ENCODE data around the gene TBXAS1. TPM values are rescaled to one million over a fixed set of nuclear protein-coding genes. Genes with fewer than 3 reads are reported as not detected.

TBXAS1 gene
- total RNA-seq, 2 donors from 2014 or later = 3.9 to 4.7 TPM

- H3K27ac Mint-ChIP-seq = no peak overlapping the region
- H3K4me3 Mint-ChIP-seq = no peak overlapping the region
- H3K36me3 Mint-ChIP-seq (ENCODE audit: insufficient read depth in 2 of 2) = peaks cover 0 to 6% of the 10 kb centered on the region in 2 donors
- H3K27me3 Mint-ChIP-seq (ENCODE audit: low read depth) = no peaks in the 10 kb centered on the region
- peaks cover 18% of the 10 kb centered on the region for H3K4me1 Mint-ChIP-seq (ENCODE audit: low read depth)
- no peak for DNase-seq
- H3K9me3 Mint-ChIP-seq = no peaks in the 10 kb centered on the region
- no peak for ATAC-seq (replicated peaks in 1 of 2)
Observed at GRCh38 chr7:140034421-140034820, 205.4 kb downstream of the TBXAS1 start.

- H3K36me3 Mint-ChIP-seq (ENCODE audit: insufficient read depth in 2 of 2) = peaks cover 0 to 6% of the 10 kb centered on the region in 2 donors
- H3K4me1 Mint-ChIP-seq (ENCODE audit: low read depth) = peaks cover 18% of the 10 kb centered on the region
- H3K4me3 Mint-ChIP-seq = no peak overlapping the region
- H3K9me3 Mint-ChIP-seq = no peaks in the 10 kb centered on the region
- no peak overlapping the region for H3K27ac Mint-ChIP-seq
- DNase-seq = no peak
- ATAC-seq (replicated peaks in 1 of 2) = no peak
- H3K27me3 Mint-ChIP-seq (ENCODE audit: low read depth) = no peaks in the 10 kb centered on the region
Observed at GRCh38 chr7:140035400-140036223, 206.5 kb downstream of the TBXAS1 start.

GRCh38 chr7:140036224-140036962, 207.3 kb downstream of the TBXAS1 start:
- ATAC-seq (replicated peaks in 1 of 2) (peak; percentile 40 to 52), DNase-seq (no peak)
- Mint-ChIP-seq H3K27me3 (ENCODE audit: low read depth) (no peaks in the 10 kb centered on the region), H3K9me3 (no peaks in the 10 kb centered on the region), H3K4me3 (no peak overlapping the region), H3K36me3 (ENCODE audit: insufficient read depth in 2 of 2) (peaks cover under 1 to 6% of the 10 kb centered on the region in 2 donors), H3K27ac (no peak overlapping the region), H3K4me1 (ENCODE audit: low read depth) (peaks cover 18% of the 10 kb centered on the region)

GRCh38 chr7:140039066-140039465, 210.0 kb downstream of the TBXAS1 start:
- H3K4me1 Mint-ChIP-seq (ENCODE audit: low read depth) = peaks cover 18% of the 10 kb centered on the region
- no peak overlapping the region for H3K27ac Mint-ChIP-seq
- ATAC-seq (replicated peaks in 1 of 2) (no peak), DNase-seq (no peak)
- H3K36me3 Mint-ChIP-seq (ENCODE audit: insufficient read depth in 2 of 2) = peaks cover 2 to 3% of the 10 kb centered on the region in 2 donors
- no peak overlapping the region for H3K4me3 Mint-ChIP-seq
- H3K9me3 Mint-ChIP-seq = no peaks in the 10 kb centered on the region
- no peaks in the 10 kb centered on the region for H3K27me3 Mint-ChIP-seq (ENCODE audit: low read depth)

GRCh38 chr7:140039896-140040295, 210.8 kb downstream of the TBXAS1 start:
- Mint-ChIP-seq H3K4me3 (no peak overlapping the region), H3K27ac (no peak overlapping the region), H3K4me1 (ENCODE audit: low read depth) (peaks cover 18% of the 10 kb centered on the region), H3K27me3 (ENCODE audit: low read depth) (no peaks in the 10 kb centered on the region), H3K36me3 (ENCODE audit: insufficient read depth in 2 of 2) (peaks cover 2 to 3% of the 10 kb centered on the region in 2 donors), H3K9me3 (no peaks in the 10 kb centered on the region)
- ATAC-seq (replicated peaks in 1 of 2) = no peak
- DNase-seq = no peak

GRCh38 chr7:140041659-140042385, 212.8 kb downstream of the TBXAS1 start:
- Mint-ChIP-seq H3K27me3 (ENCODE audit: low read depth) (no peaks in the 10 kb centered on the region), H3K27ac (no peak overlapping the region), H3K4me3 (no peak overlapping the region), H3K36me3 (ENCODE audit: insufficient read depth in 2 of 2) (peaks cover 2 to 3% of the 10 kb centered on the region in 2 donors), H3K4me1 (ENCODE audit: low read depth) (peaks cover under 1% of the 10 kb centered on the region), H3K9me3 (no peaks in the 10 kb centered on the region)
- DNase-seq (no peak), ATAC-seq (replicated peaks in 1 of 2) (no peak)

- ATAC-seq (replicated peaks in 1 of 2) = no peak
- H3K36me3 Mint-ChIP-seq (ENCODE audit: insufficient read depth in 2 of 2) = peaks cover 2 to 3% of the 10 kb centered on the region in 2 donors
- H3K27ac Mint-ChIP-seq = no peak overlapping the region
- no peak overlapping the region for H3K4me3 Mint-ChIP-seq
- no peak for DNase-seq
- H3K9me3 Mint-ChIP-seq = no peaks in the 10 kb centered on the region
- H3K4me1 Mint-ChIP-seq (ENCODE audit: low read depth) = no peaks in the 10 kb centered on the region
- no peaks in the 10 kb centered on the region for H3K27me3 Mint-ChIP-seq (ENCODE audit: low read depth)
Observed at GRCh38 chr7:140042386-140042670, 213.3 kb downstream of the TBXAS1 start.

GRCh38 chr7:140044251-140044650, 215.2 kb downstream of the TBXAS1 start:
- ATAC-seq (replicated peaks in 1 of 2) = no peak
- H3K27ac Mint-ChIP-seq = peak overlapping the region; percentile 87
- H3K36me3 Mint-ChIP-seq (ENCODE audit: insufficient read depth in 2 of 2) = peaks cover 2 to 3% of the 10 kb centered on the region in 2 donors

GRCh38 chr7:140045697-140046096, 216.6 kb downstream of the TBXAS1 start:
- DNase-seq (no peak), ATAC-seq (replicated peaks in 1 of 2) (no peak)
- no peak overlapping the region for H3K4me3 Mint-ChIP-seq
- H3K4me1 Mint-ChIP-seq (ENCODE audit: low read depth) = peaks cover 7% of the 10 kb centered on the region
- no peaks in the 10 kb centered on the region for H3K9me3 Mint-ChIP-seq
- peaks cover 2 to 3% of the 10 kb centered on the region in 2 donors for H3K36me3 Mint-ChIP-seq (ENCODE audit: insufficient read depth in 2 of 2)
- H3K27ac Mint-ChIP-seq = no peak overlapping the region
- no peaks in the 10 kb centered on the region for H3K27me3 Mint-ChIP-seq (ENCODE audit: low read depth)

More at GRCh38 chr7:140044251-140044650, 215.2 kb downstream of the TBXAS1 start:
- no peak overlapping the region for H3K4me3 Mint-ChIP-seq
- H3K27me3 Mint-ChIP-seq (ENCODE audit: low read depth) = no peaks in the 10 kb centered on the region
- no peaks in the 10 kb centered on the region for H3K9me3 Mint-ChIP-seq
- H3K4me1 Mint-ChIP-seq (ENCODE audit: low read depth) = no peaks in the 10 kb centered on the region
- no peak for DNase-seq

- ATAC-seq (replicated peaks in 1 of 2) = no peak
- Mint-ChIP-seq H3K9me3 (no peaks in the 10 kb centered on the region), H3K36me3 (ENCODE audit: insufficient read depth in 2 of 2) (peaks cover 0 to 3% of the 10 kb centered on the region in 2 donors), H3K27ac (no peak overlapping the region), H3K27me3 (ENCODE audit: low read depth) (no peaks in the 10 kb centered on the region), H3K4me3 (no peak overlapping the region), H3K4me1 (ENCODE audit: low read depth) (peaks cover 7% of the 10 kb centered on the region)
- DNase-seq = no peak
Observed at GRCh38 chr7:140047197-140047596, 218.1 kb downstream of the TBXAS1 start.

GRCh38 chr7:140048138-140048537, 219.1 kb downstream of the TBXAS1 start:
- H3K36me3 Mint-ChIP-seq (ENCODE audit: insufficient read depth in 2 of 2) = peaks cover 0 to 6% of the 10 kb centered on the region in 2 donors
- H3K4me1 Mint-ChIP-seq (ENCODE audit: low read depth) = peaks cover 8% of the 10 kb centered on the region
- DNase-seq (no peak), ATAC-seq (replicated peaks in 1 of 2) (no peak)
- no peak overlapping the region for H3K4me3 Mint-ChIP-seq
- no peak overlapping the region for H3K27ac Mint-ChIP-seq
- H3K27me3 Mint-ChIP-seq (ENCODE audit: low read depth) = no peaks in the 10 kb centered on the region
- H3K9me3 Mint-ChIP-seq = no peaks in the 10 kb centered on the region

GRCh38 chr7:140048989-140049338, 219.9 kb downstream of the TBXAS1 start:
- no peak for ATAC-seq (replicated peaks in 1 of 2)
- Mint-ChIP-seq H3K4me1 (ENCODE audit: low read depth) (peaks cover 16% of the 10 kb centered on the region), H3K36me3 (ENCODE audit: insufficient read depth in 2 of 2) (peaks cover 0 to 3% of the 10 kb centered on the region in 2 donors), H3K27me3 (ENCODE audit: low read depth) (no peaks in the 10 kb centered on the region), H3K9me3 (no peaks in the 10 kb centered on the region), H3K27ac (no peak overlapping the region), H3K4me3 (no peak overlapping the region)
- no peak for DNase-seq
